Glomerular endothelial cell (primary cell): ENCODE results near the gene MYLK4. TPM values are rescaled to one million over a fixed set of nuclear protein-coding genes. Genes with fewer than 3 reads are reported as not detected.

Experiments used
- DNase-seq: peaks from one replicate; pipeline ENCODE4 v3.0.0-alpha.2; 2011; ENCODE audit warnings: low read depth, low spot score; ENCODE audit errors: extremely low read depth
- total RNA-seq: library from RNA; depleted of rRNA; stranded (reverse); fragments of >200 nt; gene quantifications from 2 replicates; pipeline ENCODE4 v1.2.3, GENCODE V29; 2015

The MYLK4 gene
- total RNA-seq, 1 donor from 2014 or later = 0.35 TPM

- no peak for DNase-seq
Observed at GRCh38 chr6:2712102-2712501, 38.6 kb downstream of the MYLK4 start.

DNA sequence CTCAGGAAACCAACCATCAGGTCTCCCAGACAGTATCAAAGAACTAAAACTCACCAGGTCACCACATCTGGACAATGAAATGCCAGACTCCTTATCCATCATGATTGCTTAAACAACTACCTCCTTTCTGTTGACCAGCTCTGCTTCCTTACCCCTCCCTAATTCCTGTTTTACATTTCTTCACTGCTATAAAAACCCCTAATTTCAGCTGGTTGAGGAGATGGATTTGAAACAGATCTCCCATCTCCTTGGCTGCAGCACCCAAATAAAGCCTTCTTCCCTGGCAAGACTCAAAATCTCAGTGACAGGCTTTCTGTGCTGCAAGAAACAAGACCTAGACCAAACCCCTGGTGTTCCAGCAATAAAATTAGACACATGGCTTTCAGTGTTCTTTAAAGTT lies 40.3 kb downstream of the MYLK4 start:
- no peak for DNase-seq

GRCh38 chr6:2708456-2708855 lies 42.3 kb downstream of the MYLK4 start:
- no peak for DNase-seq

- DNase-seq = no peak
Observed at GRCh38 chr6:2706558-2706957, 44.2 kb downstream of the MYLK4 start.

DNA sequence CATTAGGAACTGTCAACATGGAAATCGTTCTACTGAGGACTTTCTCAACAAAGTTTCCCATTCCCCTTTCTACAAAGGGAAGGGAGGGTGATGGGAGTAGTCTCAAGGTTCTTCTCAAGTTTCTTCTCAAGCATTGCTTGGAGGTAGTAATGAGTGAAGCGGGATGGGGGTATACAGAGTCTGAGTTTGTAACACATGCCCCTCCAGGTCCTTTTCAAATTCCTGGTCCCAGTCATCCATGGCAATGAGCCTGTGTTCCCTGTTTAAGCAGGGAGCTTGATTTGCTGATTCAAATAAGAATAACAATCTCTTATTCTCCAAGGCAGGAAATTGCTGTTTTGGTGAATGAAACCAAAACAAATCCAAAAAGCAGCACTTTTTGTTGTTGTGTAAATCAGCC lies 45.5 kb downstream of the MYLK4 start:
- no peak for DNase-seq

- DNase-seq = no peak
Observed at GRCh38 chr6:2697291-2697690, 53.4 kb downstream of the MYLK4 start.

- no peak for DNase-seq
Observed at GRCh38 chr6:2695454-2696095, 55.1 kb downstream of the MYLK4 start.

GRCh38 chr6:2693231-2693630 lies 57.5 kb downstream of the MYLK4 start:
- no peak for DNase-seq

DNA sequence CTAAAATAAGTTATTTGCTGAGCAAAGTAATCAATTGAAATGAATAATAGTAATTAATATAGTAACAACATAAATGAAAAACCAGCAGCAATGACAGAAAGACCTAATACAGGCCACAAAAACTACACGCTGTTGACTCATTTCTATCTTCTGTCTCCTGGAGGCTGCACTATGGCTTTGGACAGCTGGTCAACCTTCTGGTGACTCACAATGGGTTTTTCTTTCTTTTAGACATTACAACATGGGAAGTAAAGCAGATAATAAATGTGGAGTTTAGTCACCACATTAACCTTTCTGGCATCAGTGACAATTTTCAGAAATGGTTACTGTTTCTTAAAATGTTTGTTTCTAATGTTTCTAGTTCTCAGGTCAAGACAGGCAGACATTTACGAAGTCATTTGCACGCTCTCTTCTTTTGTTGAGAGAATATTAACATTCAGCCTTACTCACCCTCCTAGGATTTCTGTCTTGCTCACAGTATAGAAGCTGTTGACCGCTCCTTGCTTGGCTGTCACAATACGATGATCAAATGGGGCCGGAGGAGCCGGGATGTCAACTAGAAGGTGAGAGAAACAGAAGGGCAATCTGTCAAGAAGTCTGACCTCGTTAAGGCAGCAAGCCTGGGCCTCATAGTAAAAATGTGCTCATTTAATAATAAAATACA lies 62.2 kb downstream of the MYLK4 start:
- no peak for DNase-seq

DNA sequence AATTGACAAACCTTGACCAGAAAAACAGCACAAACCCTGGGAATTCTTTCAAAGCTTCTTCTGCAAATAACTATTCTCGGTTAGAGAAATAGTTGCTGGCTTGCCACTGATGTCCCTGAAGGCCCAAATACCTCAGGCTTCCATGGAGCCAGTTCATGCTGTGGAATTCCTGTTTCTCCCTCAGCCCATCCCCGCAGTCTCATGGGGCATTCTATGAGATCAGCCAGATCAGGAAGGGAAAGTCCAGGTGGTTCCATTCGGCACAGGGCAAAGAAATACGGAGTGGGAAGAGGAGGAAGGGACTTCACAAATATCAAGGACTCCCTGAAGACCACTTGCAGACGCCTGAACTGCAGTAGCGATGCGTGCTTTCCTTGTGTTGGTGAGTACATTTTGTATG lies 63.3 kb downstream of the MYLK4 start:
- no peak for DNase-seq

- DNase-seq = no peak
Observed at GRCh38 chr6:2686515-2686914, 64.2 kb downstream of the MYLK4 start.

- no peak for DNase-seq
Observed at GRCh38 chr6:2684766-2685754, 65.7 kb downstream of the MYLK4 start.

- DNase-seq = no peak
Observed at GRCh38 chr6:2684103-2684749, 66.5 kb downstream of the MYLK4 start.

- DNase-seq = no peak
Observed at GRCh38 chr6:2680264-2680922, 70.3 kb downstream of the MYLK4 start.

- DNase-seq = no peak
Observed at GRCh38 chr6:2677080-2677593, 73.6 kb downstream of the MYLK4 start.

DNA sequence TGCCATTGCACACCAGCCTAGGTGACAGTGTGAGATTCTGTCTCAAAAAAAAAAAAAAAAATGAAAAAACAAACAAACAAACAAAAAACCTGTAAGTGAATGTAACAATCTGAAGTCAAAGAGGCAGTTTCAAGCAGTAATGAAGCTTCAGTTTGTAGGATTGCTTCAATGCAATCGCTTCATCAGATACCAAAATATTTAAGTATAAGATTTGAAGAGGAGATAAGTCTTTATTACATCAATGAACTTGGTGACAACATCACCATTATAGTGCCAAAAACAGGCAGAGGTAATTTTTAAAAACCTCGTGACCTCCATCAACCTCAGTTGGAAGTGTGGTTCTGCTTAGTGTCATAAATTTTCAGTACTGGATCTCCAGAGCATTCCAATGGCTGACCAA lies 74.7 kb downstream of the MYLK4 start:
- no peak for DNase-seq

- DNase-seq = no peak
Observed at GRCh38 chr6:2674857-2675256, 75.9 kb downstream of the MYLK4 start.

DNA sequence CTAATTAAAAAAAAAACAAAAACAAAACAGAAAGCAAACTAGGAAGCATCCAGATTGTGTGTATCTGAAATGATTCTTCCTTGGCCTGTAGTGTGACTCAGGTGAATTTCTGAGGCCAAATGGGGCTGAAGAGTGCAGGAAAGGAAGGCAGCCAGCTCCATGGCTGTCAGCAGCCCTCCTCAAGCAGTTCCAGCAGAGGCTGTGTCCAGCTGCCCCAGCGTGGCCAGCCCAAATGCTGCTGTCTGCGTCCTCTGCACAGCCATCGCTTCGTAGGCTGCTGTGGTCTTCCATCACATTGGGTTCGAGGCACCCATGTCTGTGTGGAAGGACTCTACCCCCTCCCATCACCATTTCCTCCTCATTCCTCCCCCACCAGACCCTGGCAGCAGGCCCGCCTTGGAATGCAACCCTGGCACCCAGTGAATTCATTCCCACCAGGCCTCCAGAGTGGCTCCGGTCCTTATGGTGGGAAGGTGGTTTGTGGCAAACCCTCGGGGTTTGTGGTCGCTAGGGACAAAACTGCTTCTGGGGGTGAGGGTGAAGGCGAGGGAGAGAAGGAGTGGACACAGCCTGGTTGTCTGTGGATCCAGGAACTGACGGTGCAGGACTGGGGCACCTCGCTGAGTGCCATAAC lies 81.5 kb downstream of the MYLK4 start:
- DNase-seq = no peak

- no peak for DNase-seq
Observed at GRCh38 chr6:2667617-2668016, 83.1 kb downstream of the MYLK4 start.
